ENCODE data around the gene EMID1.

EMID1 gene

GRCh38 chr22:29251265-29251664, 45.6 kb downstream of the EMID1 start:
- DNase-seq (ENCODE audit: extremely low read depth, insufficient read length) = no peak
- Histone ChIP-seq H3K27me3 (replicated peaks; ENCODE audit: control insufficient read depth, insufficient read depth, low read length) (no peaks in the 10 kb centered on the region), H3K36me3 (ENCODE audit: control insufficient read depth, insufficient read depth, low read length) (no peaks in the 10 kb centered on the region), H3K4me3 (replicated peaks; ENCODE audit: low read depth, low read length) (no peak overlapping the region)
- TF ChIP-seq, protein P1, sequence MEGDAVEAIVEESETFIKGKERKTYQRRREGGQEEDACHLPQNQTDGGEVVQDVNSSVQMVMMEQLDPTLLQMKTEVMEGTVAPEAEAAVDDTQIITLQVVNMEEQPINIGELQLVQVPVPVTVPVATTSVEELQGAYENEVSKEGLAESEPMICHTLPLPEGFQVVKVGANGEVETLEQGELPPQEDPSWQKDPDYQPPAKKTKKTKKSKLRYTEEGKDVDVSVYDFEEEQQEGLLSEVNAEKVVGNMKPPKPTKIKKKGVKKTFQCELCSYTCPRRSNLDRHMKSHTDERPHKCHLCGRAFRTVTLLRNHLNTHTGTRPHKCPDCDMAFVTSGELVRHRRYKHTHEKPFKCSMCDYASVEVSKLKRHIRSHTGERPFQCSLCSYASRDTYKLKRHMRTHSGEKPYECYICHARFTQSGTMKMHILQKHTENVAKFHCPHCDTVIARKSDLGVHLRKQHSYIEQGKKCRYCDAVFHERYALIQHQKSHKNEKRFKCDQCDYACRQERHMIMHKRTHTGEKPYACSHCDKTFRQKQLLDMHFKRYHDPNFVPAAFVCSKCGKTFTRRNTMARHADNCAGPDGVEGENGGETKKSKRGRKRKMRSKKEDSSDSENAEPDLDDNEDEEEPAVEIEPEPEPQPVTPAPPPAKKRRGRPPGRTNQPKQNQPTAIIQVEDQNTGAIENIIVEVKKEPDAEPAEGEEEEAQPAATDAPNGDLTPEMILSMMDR (IDR thresholded peaks at IDR 0.05; ENCODE audit: insufficient read depth, low read length, poor library complexity, severe bottlenecking) = no peak

- Histone ChIP-seq H3K27me3 (replicated peaks; ENCODE audit: control insufficient read depth, insufficient read depth, low read length) (no peaks in the 10 kb centered on the region), H3K36me3 (ENCODE audit: control insufficient read depth, insufficient read depth, low read length) (no peaks in the 10 kb centered on the region), H3K4me3 (replicated peaks; ENCODE audit: low read depth, low read length) (no peak overlapping the region)
- no peak for DNase-seq (ENCODE audit: extremely low read depth, insufficient read length)
- TF ChIP-seq, protein P1 (IDR thresholded peaks at IDR 0.05; ENCODE audit: insufficient read depth, low read length, poor library complexity, severe bottlenecking) = no peak
Measured at GRCh38 chr22:29251981-29252911, 46.5 kb downstream of the EMID1 start.

- no peak for DNase-seq (ENCODE audit: extremely low read depth, insufficient read length)
- H3K27me3 ChIP-seq (replicated peaks; ENCODE audit: control insufficient read depth, insufficient read depth, low read length) = no peaks in the 10 kb centered on the region
- TF ChIP-seq, protein P1 (IDR thresholded peaks at IDR 0.05; ENCODE audit: insufficient read depth, low read length, poor library complexity, severe bottlenecking) = no peak
- H3K4me3 ChIP-seq (replicated peaks; ENCODE audit: low read depth, low read length) = no peak overlapping the region
- no peaks in the 10 kb centered on the region for H3K36me3 ChIP-seq (ENCODE audit: control insufficient read depth, insufficient read depth, low read length)
Measured at GRCh38 chr22:29253561-29254285, 48.0 kb downstream of the EMID1 start.

DNA sequence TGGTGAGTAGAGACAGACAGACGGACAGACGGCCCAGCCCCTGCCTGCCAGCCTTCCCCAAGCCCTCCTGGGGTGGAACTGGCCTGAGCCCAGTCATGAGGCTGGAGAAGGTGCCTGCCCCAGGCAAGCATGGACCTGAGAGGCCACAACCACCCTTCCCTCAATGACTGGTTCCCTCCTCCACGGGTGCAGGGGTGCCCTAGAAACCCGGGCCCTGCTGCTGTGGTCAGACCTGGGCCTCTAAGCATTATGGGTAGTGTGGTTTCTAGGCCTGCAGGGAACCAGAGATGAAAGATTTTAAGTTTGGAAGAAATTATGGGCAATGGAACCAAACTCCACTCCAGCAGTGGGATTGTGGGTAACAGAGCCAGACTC, 48.6 kb downstream of the EMID1 start:
- DNase-seq (ENCODE audit: extremely low read depth, insufficient read length) = no peak
- TF ChIP-seq, protein P1 (IDR thresholded peaks at IDR 0.05; ENCODE audit: insufficient read depth, low read length, poor library complexity, severe bottlenecking) = no peak
- H3K4me3 ChIP-seq (replicated peaks; ENCODE audit: low read depth, low read length) = no peak overlapping the region
- no peaks in the 10 kb centered on the region for H3K27me3 ChIP-seq (replicated peaks; ENCODE audit: control insufficient read depth, insufficient read depth, low read length)
- H3K36me3 ChIP-seq (ENCODE audit: control insufficient read depth, insufficient read depth, low read length) = no peaks in the 10 kb centered on the region; the same call in 1 of the 2 replicates

DNA sequence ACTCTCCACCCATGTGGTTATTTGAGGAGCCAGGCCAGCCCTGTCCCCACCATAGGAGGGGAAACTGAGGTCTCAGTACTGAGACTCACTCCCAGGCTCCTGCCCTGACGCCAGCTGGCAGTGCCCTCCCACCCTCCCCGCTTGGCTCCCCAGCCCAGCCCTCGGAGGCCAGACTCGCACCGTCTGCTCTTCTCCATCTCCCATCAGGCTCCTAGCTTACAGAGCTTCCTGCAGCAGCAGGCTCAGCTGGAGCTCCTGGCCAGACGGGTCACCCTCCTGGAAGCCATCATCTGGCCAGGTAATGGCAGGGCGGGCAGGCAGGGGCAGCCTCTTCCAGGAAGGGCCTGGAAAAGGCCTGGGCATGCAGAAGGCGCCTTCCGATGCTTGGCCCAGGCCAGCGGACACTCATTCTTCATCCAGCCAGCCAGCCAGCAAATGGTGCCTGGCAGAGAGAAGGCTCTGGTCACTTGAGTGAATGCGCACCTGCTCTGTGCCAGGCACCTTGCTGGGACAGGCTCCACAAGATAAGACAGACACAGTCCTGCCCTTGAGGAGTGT, 49.4 kb downstream of the EMID1 start:
- TF ChIP-seq, protein P1 (IDR thresholded peaks at IDR 0.05; ENCODE audit: insufficient read depth, low read length, poor library complexity, severe bottlenecking) = no peak
- DNase-seq (ENCODE audit: extremely low read depth, insufficient read length) = no peak
- Histone ChIP-seq H3K36me3 (ENCODE audit: control insufficient read depth, insufficient read depth, low read length) (no peaks in the 10 kb centered on the region; the same call in 1 of the 2 replicates), H3K27me3 (replicated peaks; ENCODE audit: control insufficient read depth, insufficient read depth, low read length) (no peaks in the 10 kb centered on the region), H3K4me3 (replicated peaks; ENCODE audit: low read depth, low read length) (no peak overlapping the region)
